ENCODE results near the gene SMIM5.

Gene SMIM5

GRCh38 chr17:75616521-75617122, 16.6 kb upstream of the SMIM5 start:
- H3K4me1 ChIP-seq (ENCODE audit: low read length): no peaks in the 10 kb centered on the region
- TF ChIP-seq EZH2phosphoT487 (IDR thresholded peaks at IDR 0.05; ENCODE audit: low read depth): no peak
- TF ChIP-seq CTCF (IDR thresholded peaks at IDR 0.05; ENCODE audit: low read depth, low read length): no peak
- H3K36me3 ChIP-seq (replicated peaks; ENCODE audit: low read depth, low read length): no peaks in the 10 kb centered on the region
- H2AFZ ChIP-seq (ENCODE audit: low read depth, low read length): no peak overlapping the region
- H3K4me3 ChIP-seq (ENCODE audit: low read length): no peak overlapping the region
- no peaks in the 10 kb centered on the region for H4K20me1 ChIP-seq (ENCODE audit: insufficient read depth, low read length)
- no peaks in the 10 kb centered on the region for H3K27me3 ChIP-seq (ENCODE audit: low read depth, low read length)
- no peaks in the 10 kb centered on the region for H3K9me3 ChIP-seq (ENCODE audit: insufficient read depth, low read length)
- no peak overlapping the region for H3K9ac ChIP-seq (ENCODE audit: low read length)
- no peaks in the 10 kb centered on the region for H3K79me2 ChIP-seq (ENCODE audit: low read length)
- H3K27ac ChIP-seq (ENCODE audit: low read length): no peak overlapping the region
- H3K4me2 ChIP-seq (ENCODE audit: low read length): no peak overlapping the region

- no peaks in the 10 kb centered on the region for H3K79me2 ChIP-seq (ENCODE audit: low read length)
- H3K27ac ChIP-seq (ENCODE audit: low read length): no peak overlapping the region
- H3K36me3 ChIP-seq (replicated peaks; ENCODE audit: low read depth, low read length): no peaks in the 10 kb centered on the region
- no peaks in the 10 kb centered on the region for H3K9me3 ChIP-seq (ENCODE audit: insufficient read depth, low read length)
- no peaks in the 10 kb centered on the region for H4K20me1 ChIP-seq (ENCODE audit: insufficient read depth, low read length)
- no peak overlapping the region for H2AFZ ChIP-seq (ENCODE audit: low read depth, low read length)
- H3K4me3 ChIP-seq (ENCODE audit: low read length): no peak overlapping the region
- no peak overlapping the region for H3K9ac ChIP-seq (ENCODE audit: low read length)
- H3K4me1 ChIP-seq (ENCODE audit: low read length): no peaks in the 10 kb centered on the region
- no peaks in the 10 kb centered on the region for H3K27me3 ChIP-seq (ENCODE audit: low read depth, low read length)
- H3K4me2 ChIP-seq (ENCODE audit: low read length): no peak overlapping the region
- no peak for TF ChIP-seq EZH2phosphoT487 (IDR thresholded peaks at IDR 0.05; ENCODE audit: low read depth)
- TF ChIP-seq CTCF (IDR thresholded peaks at IDR 0.05; ENCODE audit: low read depth, low read length): no peak
Observed at GRCh38 chr17:75617218-75617617, 16.0 kb upstream of the SMIM5 start.

GRCh38 chr17:75617675-75618074, 15.6 kb upstream of the SMIM5 start:
- H4K20me1 ChIP-seq (ENCODE audit: insufficient read depth, low read length): no peaks in the 10 kb centered on the region
- H3K4me2 ChIP-seq (ENCODE audit: low read length): no peak overlapping the region
- H3K9ac ChIP-seq (ENCODE audit: low read length): no peak overlapping the region
- H3K27me3 ChIP-seq (ENCODE audit: low read depth, low read length): no peaks in the 10 kb centered on the region
- no peaks in the 10 kb centered on the region for H3K36me3 ChIP-seq (replicated peaks; ENCODE audit: low read depth, low read length)
- H2AFZ ChIP-seq (ENCODE audit: low read depth, low read length): no peak overlapping the region
- H3K4me1 ChIP-seq (ENCODE audit: low read length): no peaks in the 10 kb centered on the region
- no peak overlapping the region for H3K27ac ChIP-seq (ENCODE audit: low read length)
- no peaks in the 10 kb centered on the region for H3K9me3 ChIP-seq (ENCODE audit: insufficient read depth, low read length)
- no peaks in the 10 kb centered on the region for H3K79me2 ChIP-seq (ENCODE audit: low read length)
- H3K4me3 ChIP-seq (ENCODE audit: low read length): no peak overlapping the region
- TF ChIP-seq EZH2phosphoT487 (IDR thresholded peaks at IDR 0.05; ENCODE audit: low read depth): no peak
- TF ChIP-seq CTCF (IDR thresholded peaks at IDR 0.05; ENCODE audit: low read depth, low read length): no peak

GRCh38 chr17:75619506-75620431, 13.5 kb upstream of the SMIM5 start:
- Histone ChIP-seq H3K27ac (ENCODE audit: low read length) (no peak overlapping the region), H3K36me3 (replicated peaks; ENCODE audit: low read depth, low read length) (no peaks in the 10 kb centered on the region)

More at GRCh38 chr17:75619506-75620431, 13.5 kb upstream of the SMIM5 start:
- Histone ChIP-seq H3K79me2 (ENCODE audit: low read length) (no peaks in the 10 kb centered on the region), H3K27me3 (ENCODE audit: low read depth, low read length) (no peaks in the 10 kb centered on the region), H3K4me3 (ENCODE audit: low read length) (no peak overlapping the region), H3K4me2 (ENCODE audit: low read length) (no peak overlapping the region), H4K20me1 (ENCODE audit: insufficient read depth, low read length) (no peaks in the 10 kb centered on the region), H3K4me1 (ENCODE audit: low read length) (no peaks in the 10 kb centered on the region), H3K9me3 (ENCODE audit: insufficient read depth, low read length) (no peaks in the 10 kb centered on the region), H2AFZ (ENCODE audit: low read depth, low read length) (no peak overlapping the region), H3K9ac (ENCODE audit: low read length) (no peak overlapping the region)
- TF ChIP-seq EZH2phosphoT487 (IDR thresholded peaks at IDR 0.05; ENCODE audit: low read depth) (no peak), CTCF (IDR thresholded peaks at IDR 0.05; ENCODE audit: low read depth, low read length) (peak; percentile 53)
